ENCODE measurements around the gene SUFU.
A peak's percentile ranks its signal among the peaks of the same experiment; 100 is the strongest.

DNA sequence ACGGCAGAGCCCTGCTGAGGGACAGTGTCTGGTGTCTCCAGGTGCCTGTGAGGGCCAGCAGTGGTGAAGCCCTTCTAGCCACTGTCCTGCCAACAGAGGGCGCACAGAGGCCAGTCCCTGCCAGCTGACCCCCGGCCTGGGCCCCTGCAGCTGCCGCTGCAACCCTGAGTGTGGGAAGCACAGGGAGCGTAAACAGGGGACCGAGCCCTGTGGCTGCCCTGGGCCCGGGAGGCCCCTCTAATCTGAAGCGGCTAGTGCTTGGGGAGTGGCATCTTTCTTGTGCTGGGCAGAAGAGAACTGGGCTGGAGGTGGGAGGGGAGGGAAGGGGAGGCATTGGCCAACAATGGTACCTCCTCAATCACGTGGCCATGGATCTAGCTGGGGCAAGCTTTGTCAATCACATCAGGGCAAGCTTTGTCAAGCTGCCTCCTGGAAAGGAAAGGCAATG is 175.1 kb downstream of the SUFU start:
- TF ChIP-seq CTCF (IDR thresholded peaks at IDR 0.05) (peak; percentile 21 to 70 (median 58)), POLR2A (IDR thresholded peaks at IDR 0.05) (no peak)

Measured in Peyer's patch (tissue), 4 donors.